Retina (tissue), 1 donor: Measurements from ENCODE around the gene LGALS4.
A peak's percentile ranks its signal among the peaks of the same experiment; 100 is the strongest.
"Not testable (repeated sequence)": the region's sequence is repeated elsewhere in the genome, so short reads cannot be mapped to it uniquely, and the experiment has no call there.

ENCODE experiments used
- DNase-seq: peaks from one replicate; pipeline ENCODE4 v3.0.0-alpha.2; 2016

Gene LGALS4

GRCh38 chr19:38812841-38813320 is at the start of gene LGALS4:
TSS of gene LGALS4 (minus strand) at chr19:38812945. CDS start at chr19:38812886, 59 bp downstream.
- no peak for DNase-seq

- DNase-seq = no peak
Measured at GRCh38 chr19:38861368-38861767, 48.6 kb upstream of the LGALS4 start.

GRCh38 chr19:38859631-38860204 is 47.0 kb upstream of the LGALS4 start:
- not testable (repeated sequence) for DNase-seq

GRCh38 chr19:38856813-38857212 is 44.1 kb upstream of the LGALS4 start:
- DNase-seq = no peak

- DNase-seq = not testable (repeated sequence)
Measured at GRCh38 chr19:38855751-38856150, 43.0 kb upstream of the LGALS4 start.

GRCh38 chr19:38854961-38855360 is 42.2 kb upstream of the LGALS4 start:
- DNase-seq = not testable (repeated sequence)

GRCh38 chr19:38853214-38853613 is 40.5 kb upstream of the LGALS4 start:
- no peak for DNase-seq

- peak; percentile 54 for DNase-seq
Measured at GRCh38 chr19:38852231-38853044, 39.7 kb upstream of the LGALS4 start.

- DNase-seq = peak; percentile 87
Measured at GRCh38 chr19:38851622-38852230, 39.0 kb upstream of the LGALS4 start.

GRCh38 chr19:38850976-38851621 is 38.4 kb upstream of the LGALS4 start:
- peak; percentile 77 for DNase-seq

- no peak for DNase-seq
Measured at GRCh38 chr19:38850436-38850975, 37.8 kb upstream of the LGALS4 start.

- peak; percentile 99 for DNase-seq
Measured at GRCh38 chr19:38849860-38850435, 37.2 kb upstream of the LGALS4 start, which contains the start of gene HNRNPL. TSS of gene HNRNPL (minus strand) at chr19:38849986. CDS start at chr19:38849966, 20 bp downstream.

- peak; percentile 95 for DNase-seq
Measured at GRCh38 chr19:38849147-38849859, 36.6 kb upstream of the LGALS4 start.

GRCh38 chr19:38848299-38849146 is 35.8 kb upstream of the LGALS4 start:
- no peak for DNase-seq

GRCh38 chr19:38846097-38846496 is 33.4 kb upstream of the LGALS4 start:
- DNase-seq = no peak

GRCh38 chr19:38845374-38846024 is 32.8 kb upstream of the LGALS4 start:
- no peak for DNase-seq

GRCh38 chr19:38844093-38844686 is 31.4 kb upstream of the LGALS4 start:
- no peak for DNase-seq

- no peak for DNase-seq
Measured at GRCh38 chr19:38843175-38843758, 30.5 kb upstream of the LGALS4 start.

- DNase-seq = no peak
Measured at GRCh38 chr19:38842439-38843174, 29.9 kb upstream of the LGALS4 start.
